ENCODE data around the gene CDH4. TPM values are rescaled to one million over a fixed set of nuclear protein-coding genes. Genes with fewer than 3 reads are reported as not detected.

CDH4 gene
- total and polyA plus RNA-seq, 2 of the 8 experiments (the other 6 are each of a cell fraction or from before 2014, with no cell fraction given), result 4.3 to 7.9 TPM

GRCh38 chr20:61835301-61835700 lies 583.2 kb downstream of the CDH4 start (continued):
- TF ChIP-seq SIN3A (conservative IDR thresholded peaks at IDR 0.05 in 1 of 2, IDR thresholded peaks at IDR 0.05 in 1 of 2; ENCODE audit: low read depth in 1 of 2, low read length in 2 of 2) (no peak), SP2 (IDR thresholded peaks at IDR 0.05; ENCODE audit: low read length) (no peak), USF2 (IDR thresholded peaks at IDR 0.05; ENCODE audit: low read length) (no peak), RAD21 (IDR thresholded peaks at IDR 0.05 in 1 of 2, conservative IDR thresholded peaks at IDR 0.05 in 1 of 2; ENCODE audit: low read depth in 2 of 2, low read length in 2 of 2) (no peak), KDM4A (IDR thresholded peaks at IDR 0.05; ENCODE audit: low read depth, low read length, severe bottlenecking) (no peak), FOSL1 (IDR thresholded peaks at IDR 0.05; ENCODE audit: insufficient read depth, low read depth, low read length) (no peak)

Measured in H1 (cell line).